ENCODE results near the gene N4BP2L2. TPM values are rescaled to one million over a fixed set of nuclear protein-coding genes. Genes with fewer than 3 reads are reported as not detected.
"Not testable (repeated sequence)": the region's sequence is repeated elsewhere in the genome, so short reads cannot be mapped to it uniquely, and the experiment has no call there.

N4BP2L2 gene
- total RNA-seq (2014; rRNA removed; shearing (Covaris generic)), result 46.2 and 68.8 TPM in 2 replicates

- DNase-seq (ENCODE audit: low read depth), result peak; percentile 96
These were observed at the start of gene N4BP2L2 for GRCh38 chr13:32538621-32539246. Gene N4BP2L2, minus strand, starts transcription at chr13:32538795. Its CDS starts 1,768 bp downstream, at chr13:32537027.

GRCh38 chr13:32587811-32588170, 49.2 kb upstream of the N4BP2L2 start:
- DNase-seq (ENCODE audit: low read depth), result peak; percentile 1

GRCh38 chr13:32587011-32587810, 48.6 kb upstream of the N4BP2L2 start:
- DNase-seq (ENCODE audit: low read depth), result peak; percentile 53

GRCh38 chr13:32586080-32586900, 47.7 kb upstream of the N4BP2L2 start, which contains the start of gene PDS5B:
Gene PDS5B, plus strand, starts transcription at chr13:32586452. Its CDS starts 62,321 bp downstream, at chr13:32648773.
- peak; percentile 88 for DNase-seq (ENCODE audit: low read depth)

GRCh38 chr13:32585550-32586079, 47.0 kb upstream of the N4BP2L2 start:
- peak; percentile 7 for DNase-seq (ENCODE audit: low read depth)

- DNase-seq (ENCODE audit: low read depth), result no peak
These were observed 44.4 kb upstream of the N4BP2L2 start for GRCh38 chr13:32582991-32583390.

GRCh38 chr13:32582281-32582680, 43.7 kb upstream of the N4BP2L2 start:
- DNase-seq (ENCODE audit: low read depth), result no peak

- peak; percentile 18 for DNase-seq (ENCODE audit: low read depth)
These were observed 42.7 kb upstream of the N4BP2L2 start for GRCh38 chr13:32581177-32581786.

GRCh38 chr13:32577032-32577431, 38.4 kb upstream of the N4BP2L2 start:
- DNase-seq (ENCODE audit: low read depth), result no peak

GRCh38 chr13:32575687-32576086, 37.1 kb upstream of the N4BP2L2 start:
- not testable (repeated sequence) for DNase-seq (ENCODE audit: low read depth)

GRCh38 chr13:32560842-32561241, 22.2 kb upstream of the N4BP2L2 start:
- not testable (repeated sequence) for DNase-seq (ENCODE audit: low read depth)

- no peak for DNase-seq (ENCODE audit: low read depth)
These were observed 17.0 kb upstream of the N4BP2L2 start for GRCh38 chr13:32555613-32556012.

- DNase-seq (ENCODE audit: low read depth), result no peak
These were observed 15.1 kb upstream of the N4BP2L2 start for GRCh38 chr13:32553720-32554119.

- no peak for DNase-seq (ENCODE audit: low read depth)
These were observed 11.2 kb upstream of the N4BP2L2 start for GRCh38 chr13:32549788-32550187.

- no peak for DNase-seq (ENCODE audit: low read depth)
These were observed 10.2 kb upstream of the N4BP2L2 start for GRCh38 chr13:32548837-32549236.

GRCh38 chr13:32545083-32545482, 6.5 kb upstream of the N4BP2L2 start:
- DNase-seq (ENCODE audit: low read depth), result no peak

GRCh38 chr13:32542221-32542620, 3.6 kb upstream of the N4BP2L2 start:
- DNase-seq (ENCODE audit: low read depth), result no peak

- peak; percentile 33 for DNase-seq (ENCODE audit: low read depth)
These were observed 413 bp downstream of the N4BP2L2 start for GRCh38 chr13:32538143-32538620.

GRCh38 chr13:32537580-32538142, 934 bp downstream of the N4BP2L2 start:
- no peak for DNase-seq (ENCODE audit: low read depth)

- no peak for DNase-seq (ENCODE audit: low read depth)
These were observed 2.8 kb downstream of the N4BP2L2 start for GRCh38 chr13:32535748-32536147.

GRCh38 chr13:32535115-32535514, 3.5 kb downstream of the N4BP2L2 start:
- DNase-seq (ENCODE audit: low read depth), result no peak
